ENCODE data around the gene ZNF512B.

ZNF512B gene

GRCh38 chr20:63950701-63951397 is 18.9 kb downstream of the ZNF512B start:
- no peak for DNase-seq (ENCODE audit: low read depth in 2 of 2)

GRCh38 chr20:63947638-63948456 is 21.9 kb downstream of the ZNF512B start:
- no peak for DNase-seq (ENCODE audit: low read depth in 2 of 2)

- no peak for DNase-seq (ENCODE audit: low read depth in 2 of 2)
Observed at GRCh38 chr20:63946986-63947637, 22.6 kb downstream of the ZNF512B start.

GRCh38 chr20:63945921-63946920 is 23.5 kb downstream of the ZNF512B start:
- DNase-seq (ENCODE audit: low read depth in 2 of 2), result no peak

- no peak for DNase-seq (ENCODE audit: low read depth in 2 of 2)
Observed at GRCh38 chr20:63945031-63945658, 24.6 kb downstream of the ZNF512B start.

- DNase-seq (ENCODE audit: low read depth in 2 of 2), result no peak
Observed at GRCh38 chr20:63944078-63944941, 25.4 kb downstream of the ZNF512B start.

- no peak for DNase-seq (ENCODE audit: low read depth in 2 of 2)
Observed at GRCh38 chr20:63943808-63944077, 26.0 kb downstream of the ZNF512B start.

GRCh38 chr20:63942969-63943807 is 26.5 kb downstream of the ZNF512B start:
- no peak for DNase-seq (ENCODE audit: low read depth in 2 of 2)

GRCh38 chr20:63942250-63942951 is 27.3 kb downstream of the ZNF512B start:
- no peak for DNase-seq (ENCODE audit: low read depth in 2 of 2)

- DNase-seq (ENCODE audit: low read depth in 2 of 2), result peak; percentile 45 to 51
Observed at GRCh38 chr20:63941282-63942081, 28.2 kb downstream of the ZNF512B start.

GRCh38 chr20:63940472-63941266 is 29.1 kb downstream of the ZNF512B start:
- no peak for DNase-seq (ENCODE audit: low read depth in 2 of 2)

GRCh38 chr20:63940071-63940471 is 29.7 kb downstream of the ZNF512B start:
- no peak for DNase-seq (ENCODE audit: low read depth in 2 of 2)

GRCh38 chr20:63939061-63939935 is 30.4 kb downstream of the ZNF512B start:
- DNase-seq (ENCODE audit: low read depth in 2 of 2), result peak in 1 of 2 donors; percentile 44

- DNase-seq (ENCODE audit: low read depth in 2 of 2), result no peak
Observed at GRCh38 chr20:63937596-63937995, 32.1 kb downstream of the ZNF512B start.

GRCh38 chr20:63935447-63935846 is 34.3 kb downstream of the ZNF512B start:
- DNase-seq (ENCODE audit: low read depth in 2 of 2), result no peak

Measured in stimulated activated CD8-positive, alpha-beta memory T cell treated with anti-CD3 and anti-CD28 coated beads, Interleukin-7, amount 100 ng/mL, for 4 hours (primary cell).